Heart left ventricle (tissue), 16 donors: Measurements from ENCODE around the gene PEAR1. TPM values are rescaled to one million over a fixed set of nuclear protein-coding genes. Genes with fewer than 3 reads are reported as not detected.

Experiments used
- ATAC-seq, 4 donors: fragments of 200-7000 bp; cut with Tn5 transposase; one replicate each; pipeline ENCODE4 v1.9.1; 2020 to 2022; ENCODE audit warnings: moderate library complexity in 4 of 4, mild to moderate bottlenecking in 3 of 4, moderate number of reproducible peaks in 1 of 4
- DNase-seq, 5 donors: peaks; one replicate each; pipeline ENCODE4 v3.0.0-alpha.2; 2020
- H3K27ac ChIP-seq, 12 donors: fragments of 200-600 bp; sonication (generic) in 4 of 12; one replicate each; pipeline versions ENCODE4 v1.5.0 to v1.8.0; 2016 to 2022; ENCODE audit warnings: mild to moderate bottlenecking in 2 of 12
- H3K27me3 ChIP-seq, 9 donors: fragments of 200-600 bp; sonication (generic) in 2 of 9; one replicate each; pipeline versions ENCODE4 v1.5.1 to v1.8.0; 2016 to 2022; ENCODE audit warnings: mild to moderate bottlenecking in 3 of 9
- H3K36me3 ChIP-seq, 9 donors: fragments of 200-600 bp; sonication (generic) in 2 of 9; one replicate each; pipeline versions ENCODE4 v1.5.0 to v1.8.0; 2018 to 2022; ENCODE audit warnings: mild to moderate bottlenecking in 2 of 9
- H3K4me1 ChIP-seq, 12 donors: fragments of 200-600 bp; sonication (generic) in 4 of 12; one replicate each; pipeline versions ENCODE4 v1.5.0 to v1.8.0; 2016 to 2022; ENCODE audit warnings: mild to moderate bottlenecking in 3 of 12
- H3K4me3 ChIP-seq, 12 donors: fragments of 200-600 bp; sonication (generic) in 4 of 12; one replicate each; pipeline versions ENCODE4 v1.5.0 to v1.8.0; 2017 to 2022; ENCODE audit warnings: mild to moderate bottlenecking in 9 of 12, moderate library complexity in 4 of 12
- H3K9me3 ChIP-seq, 12 donors: fragments of 200-600 bp; sonication (generic) in 4 of 12; one replicate each; pipeline versions ENCODE4 v1.5.0 to v1.8.0; 2016 to 2022; ENCODE audit warnings: mild to moderate bottlenecking in 1 of 12
- CTCF ChIP-seq, 12 donors: fragments of 200-600 bp; sonication (generic) in 4 of 12; IDR thresholded peaks; one replicate each; pipeline versions ENCODE4 v1.5.0 to v1.8.0; 2018 to 2022; ENCODE audit warnings: antibody characterized with exemption in 12 of 12, mild to moderate bottlenecking in 5 of 12
- POLR2A ChIP-seq, 2 donors: fragments of 450-650 bp; IDR thresholded peaks; one replicate each; pipeline ENCODE4 v1.6.1; 2017; ENCODE audit warnings: antibody characterized with exemption in 2 of 2, mild to moderate bottlenecking in 2 of 2, moderate library complexity in 2 of 2
- WGBS, 4 donors: extraction: QIAGEN DNeasy Blood & Tissue Kit in 2 of 4; methylation state at CpG; one replicate each; pipeline versions ENCODE4 v1.1.5 to v1.1.7; 2013 to 2018; 5-methylcytosine and 5-hydroxymethylcytosine counted together
- intact Hi-C, 10 donors: fragments of 100-400 bp; cut with DNase I; formaldehyde crosslinking; loops; one replicate each; pipeline versions ENCODE4 v1.11.1 to v1.14.2; 2022
- polyA plus RNA-seq, 2 donors: library from polyadenylated mRNA; stranded (reverse); fragments of 200-250 nt; gene quantifications; one replicate each; pipeline ENCODE4 v1.2.3, GENCODE V29; 2013
- total RNA-seq, 9 donors: library from RNA; depleted of rRNA in 2 of 9; stranded (reverse); fragments of >200 nt in 2 of 9; fragmentation: NEBNext Ultra II Directional in 3 of 9; extraction: Animal tissue kit (Norgen Biotek cat#: 25700) in 3 of 9; gene quantifications; one replicate each; pipeline versions ENCODE4 v1.1.0 to v1.2.4, GENCODE V29; 2016 to 2023
- donor health status: ischemic (EF 13 %, LVEDD 7.1; RV severe dilation, severe dysfunction).
- donor health status: healthy with polysubstance abuse.
- donor health status: DM: no; HTN: yes; CAD: no.
- donor health status: DM: no; HTN: no; CAD: no.
- donor health status: ischemic (EF 25% LVEDD 6.9; RV normal size, moderate dysfunction).
- donor health status: ischemic (EF 25% LVEDD 5.7; RV mildly dilated, moderate dysfunction).
- donor health status: healthy.
- donor health status: DM: yes; HTN: yes; CAD: no.
- donor health status: ischemic (EF 35%, LVEDD 5.7; RV mildly dilated, moderate dysfunction).
- donor health status: nonischemic (EF 11% LVEDD 7.7; RV severe dilation, severe dysfunction).
- donor health status: DM: yes; HTN: yes; CAD: no.
- donor health status: PGD.
- donor health status: ischemic (EF 29% LVEDD 5.4; RV normal size, mild dysfunction).
- donor health status: nonischemic (EF 23%, LVEDD 6.1; RV moderate dilation, normal function).

Gene PEAR1
- total and polyA plus RNA-seq, 11 donors: 4.1 to 14.7 (median 7.1) TPM

GRCh38 chr1:156897078-156897825 lies 3.7 kb downstream of the PEAR1 start:
- Histone ChIP-seq H3K4me1 (peaks cover 3 to 96% (median 80%) of the 10 kb centered on the region in 12 donors), H3K27ac (peak overlapping the region; percentile 49 to 99 (median 91)), H3K4me3 (peak overlapping the region in 8 of 12 donors; percentile 10 to 91 (median 32)), H3K9me3 (no peaks in the 10 kb centered on the region), H3K27me3 (peaks cover 0 to 22% (median 0%) of the 10 kb centered on the region in 9 donors), H3K36me3 (no peaks in the 10 kb centered on the region)
- DNase-seq: peak in 1 of 5 donors; percentile 57
- no peak for ATAC-seq
- 59 to 71% (median 70%) methylated on average over 10 to 14 of the region's 14 CpGs for WGBS, 4 donors
- TF ChIP-seq POLR2A (IDR thresholded peaks at IDR 0.05): no peak
- no peak for TF ChIP-seq CTCF (IDR thresholded peaks at IDR 0.05)
- intact Hi-C loops: loop anchor here in 1 of 10 donors (10.0 kb wide), 1 partner anchor 212 kb away; no protein-coding TSS in a partner anchor

GRCh38 chr1:156898161-156898566 lies 4.6 kb downstream of the PEAR1 start:
- peak; percentile 60 to 87 (median 71) for DNase-seq

GRCh38 chr1:156898971-156899664 lies 5.6 kb downstream of the PEAR1 start:
- Histone ChIP-seq H3K36me3 (no peaks in the 10 kb centered on the region), H3K9me3 (no peaks in the 10 kb centered on the region), H3K27me3 (peaks cover 0 to 8% (median 0%) of the 10 kb centered on the region in 9 donors), H3K4me1 (peaks cover 3 to 100% (median 84%) of the 10 kb centered on the region in 12 donors), H3K27ac (peak overlapping the region in 10 of 12 donors; percentile 61 to 99 (median 90)), H3K4me3 (peak overlapping the region in 6 of 12 donors; percentile 10 to 44 (median 32))
- intact Hi-C loops: loop anchor here in 1 of 10 donors (10.0 kb wide), 1 partner anchor 214 kb away; no protein-coding TSS in a partner anchor
- ATAC-seq (no peak), DNase-seq (peak in 1 of 5 donors; percentile 37)
- TF ChIP-seq POLR2A (IDR thresholded peaks at IDR 0.05) (no peak), CTCF (IDR thresholded peaks at IDR 0.05) (no peak)
- 69 to 78% (median 75%) methylated on average over 12 of the region's 12 CpGs for WGBS, 4 donors

More at GRCh38 chr1:156898161-156898566, 4.6 kb downstream of the PEAR1 start:
- WGBS, 4 donors: 25 to 43% (median 37%) methylated on average over 5 to 13 of the region's 13 CpGs
- intact Hi-C loops: loop anchor here in 1 of 10 donors (10.0 kb wide), 1 partner anchor 213 kb away; no protein-coding TSS in a partner anchor
- Histone ChIP-seq H3K36me3 (no peaks in the 10 kb centered on the region), H3K27ac (peak overlapping the region; percentile 49 to 99 (median 90)), H3K4me1 (peaks cover 3 to 96% (median 77%) of the 10 kb centered on the region in 12 donors), H3K9me3 (no peaks in the 10 kb centered on the region), H3K4me3 (peak overlapping the region in 8 of 12 donors; percentile 10 to 61 (median 32)), H3K27me3 (peaks cover 0 to 18% (median 0%) of the 10 kb centered on the region in 9 donors)
- no peak for TF ChIP-seq CTCF (IDR thresholded peaks at IDR 0.05)
- TF ChIP-seq POLR2A (IDR thresholded peaks at IDR 0.05): no peak
- ATAC-seq: peak; percentile 37 to 65 (median 48)
